Nephron progenitor cell (in vitro differentiated cells): Measurements from ENCODE around the gene NUP43.

ENCODE experiments used
- DNase-seq: peaks from one replicate; pipeline ENCODE4 v3.0.0; 2021
- H3K27ac Mint-ChIP-seq: 2 replicates; pipeline ENCODE4 v1.8.0; 2021; ENCODE audit warnings: mild to moderate bottlenecking, moderate library complexity, mixed read lengths
- H3K27me3 Mint-ChIP-seq: 2 replicates; pipeline ENCODE4 v1.8.0; 2021; ENCODE audit warnings: mild to moderate bottlenecking, low read depth, mixed read lengths; ENCODE audit not compliant: poor library complexity
- H3K36me3 Mint-ChIP-seq: 2 replicates; pipeline ENCODE4 v1.8.0; 2021; ENCODE audit warnings: low read depth, mixed read lengths
- H3K4me1 Mint-ChIP-seq: 2 replicates; pipeline ENCODE4 v1.8.0; 2021; ENCODE audit warnings: mixed read lengths
- H3K4me3 Mint-ChIP-seq: 2 replicates; pipeline ENCODE4 v1.8.0; 2021; ENCODE audit warnings: mild to moderate bottlenecking, moderate library complexity, mixed read lengths
- H3K9me3 Mint-ChIP-seq: 2 replicates; pipeline ENCODE4 v1.8.0; 2021; ENCODE audit warnings: mild to moderate bottlenecking, moderate library complexity, mixed read lengths
- CTCF ChIP-seq: fragments of 200-600 bp; sonication (generic); IDR thresholded peaks from 2 replicates; pipeline ENCODE4 v1.5.0; 2021; ENCODE audit warnings: antibody characterized with exemption

The NUP43 gene

GRCh38 chr6:149681209-149681608 lies 65.1 kb downstream of the NUP43 start:
- peaks cover 72% of the 10 kb centered on the region for H3K36me3 Mint-ChIP-seq
- no peak overlapping the region for H3K4me3 Mint-ChIP-seq
- H3K27me3 Mint-ChIP-seq, result no peaks in the 10 kb centered on the region
- no peak for TF ChIP-seq CTCF
- DNase-seq, result no peak
- no peaks in the 10 kb centered on the region for H3K9me3 Mint-ChIP-seq
- no peak overlapping the region for H3K27ac Mint-ChIP-seq
- no peaks in the 10 kb centered on the region for H3K4me1 Mint-ChIP-seq

- Mint-ChIP-seq H3K27me3 (no peaks in the 10 kb centered on the region), H3K4me1 (no peaks in the 10 kb centered on the region), H3K36me3 (peaks cover 72% of the 10 kb centered on the region), H3K9me3 (no peaks in the 10 kb centered on the region), H3K27ac (no peak overlapping the region), H3K4me3 (no peak overlapping the region)
- no peak for DNase-seq
- TF ChIP-seq CTCF, result no peak
Measured at GRCh38 chr6:149680503-149680902, 65.8 kb downstream of the NUP43 start.
